H1 (cell line): ENCODE data around the gene C3orf49. TPM values are rescaled to one million over a fixed set of nuclear protein-coding genes. Genes with fewer than 3 reads are reported as not detected.

Experiments
- CTCF ChIA-PET: fragments of 300-600 bp; sonication (Branson Sonifier 250); formaldehyde crosslinking; loops from one replicate; lab custom pipeline; 2021; ENCODE audit not compliant: partially characterized antibody; lab: Charles Lee
- POLR2A ChIA-PET: fragments of 300-600 bp; sonication (Branson Sonifier 250); formaldehyde crosslinking; loops from one replicate; lab custom pipeline; 2021; ENCODE audit warnings: inconsistent platforms; ENCODE audit not compliant: partially characterized antibody; lab: Charles Lee
- DNase-seq, 2 experiments: peaks; one replicate each; pipeline versions ENCODE4 v3.0.0 to v3.0.0-alpha.2; 2010 to 2022; ENCODE audit warnings: low spot score in 2 of 2, low read depth in 1 of 2, mixed read lengths in 1 of 2
- FAIRE-seq: peaks from 2 replicates; lab custom pipeline; 2011; peaks lifted over from hg19 to GRCh38; lab: Jason Lieb, UNC
- H2AFZ ChIP-seq: 2 replicates; pipeline ENCODE4 v1.8.1; 2012; ENCODE audit warnings: low read length, inconsistent platforms
- H2AK5ac ChIP-seq: 2 replicates; pipeline ENCODE4 v1.6.1; 2013; ENCODE audit warnings: low read depth, low read length
- H2BK120ac ChIP-seq: replicated peaks from 2 replicates; pipeline ENCODE3; 2013; ENCODE audit warnings: low read depth, low read length, inconsistent platforms
- H2BK12ac ChIP-seq: 2 replicates; pipeline ENCODE4 v1.6.1; 2013; ENCODE audit warnings: low read depth, low read length
- H2BK15ac ChIP-seq: 2 replicates; pipeline ENCODE4 v1.6.1; 2013; ENCODE audit warnings: low read length
- H2BK20ac ChIP-seq: 2 replicates; pipeline ENCODE4 v1.6.1; 2013; ENCODE audit warnings: low read length
- H2BK5ac ChIP-seq: 2 replicates; pipeline ENCODE4 v1.6.1; 2013; ENCODE audit warnings: low read depth, low read length
- H3K14ac ChIP-seq: 2 replicates; pipeline ENCODE4 v1.6.1; 2013; ENCODE audit warnings: inconsistent platforms; ENCODE audit not compliant: insufficient read length
- H3K18ac ChIP-seq: 2 replicates; pipeline ENCODE4 v1.6.1; 2013; ENCODE audit warnings: low read length; ENCODE audit errors: extremely low read depth
- H3K23ac ChIP-seq: 2 replicates; pipeline ENCODE4 v1.6.1; 2013; ENCODE audit warnings: inconsistent platforms; ENCODE audit not compliant: insufficient read length
- H3K23me2 ChIP-seq: 2 replicates; pipeline ENCODE4 v1.6.1; 2013; ENCODE audit warnings: low read depth, low read length
- H3K27ac ChIP-seq: 2 replicates; pipeline ENCODE4 v1.6.1; 2011; ENCODE audit warnings: low read depth, low read length, inconsistent platforms
- H3K27me3 ChIP-seq, 4 experiments: replicated peaks in 1 of 4; 1 replicate in 1 of 4; 2 replicates in 3 of 4; pipeline versions ENCODE4 v1.6.1 to v1.8.1; 2011 to 2013; ENCODE audit warnings: low read length in 3 of 4, mild to moderate bottlenecking in 3 of 4, inconsistent platforms in 2 of 4, mixed read lengths in 2 of 4, moderate library complexity in 1 of 4; ENCODE audit not compliant: control insufficient read depth in 3 of 4, insufficient read depth in 3 of 4; ENCODE audit errors: extremely low read depth in 1 of 4
- H3K36me3 ChIP-seq, 4 experiments: 2 replicates each; pipeline versions ENCODE4 v1.6.1 to v1.8.1; 2011 to 2013; ENCODE audit warnings: mild to moderate bottlenecking in 4 of 4, low read length in 3 of 4, moderate library complexity in 2 of 4, control low read depth in 1 of 4, inconsistent platforms in 1 of 4; ENCODE audit not compliant: insufficient read depth in 4 of 4, control insufficient read depth in 2 of 4
- H3K4ac ChIP-seq: replicated peaks from 2 replicates; pipeline ENCODE3; 2013; ENCODE audit warnings: low read length, low read depth, mixed read lengths, inconsistent platforms; ENCODE audit not compliant: insufficient read length
- H3K4me1 ChIP-seq, 4 experiments: replicated peaks in 1 of 4; 1 replicate in 1 of 4; 2 replicates in 3 of 4; pipeline versions ENCODE4 v1.6.1 to v1.8.1; 2011 to 2013; ENCODE audit warnings: low read length in 3 of 4, inconsistent platforms in 2 of 4, mixed read lengths in 1 of 4; ENCODE audit not compliant: insufficient read depth in 4 of 4, control insufficient read depth in 3 of 4
- H3K4me2 ChIP-seq, 2 experiments: 2 replicates each; pipeline versions ENCODE4 v1.6.1 to v1.8.1; 2011 to 2013; ENCODE audit warnings: low read depth in 2 of 2, low read length in 2 of 2, control low read depth in 1 of 2, inconsistent platforms in 1 of 2, mild to moderate bottlenecking in 1 of 2; ENCODE audit not compliant: insufficient read depth in 1 of 2
- H3K4me3 ChIP-seq, 4 experiments: fragments of 200-600, 300-600 bp in 1 of 4; sonication (generic), shearing (Covaris generic), sonication (Bioruptor Twin) in 1 of 4; 2 replicates each; pipeline versions ENCODE4 v1.5.1 to v1.8.1; 2011 to 2016; ENCODE audit warnings: low read length in 4 of 4, low read depth in 3 of 4, control low read depth in 2 of 4, inconsistent platforms in 2 of 4, mild to moderate bottlenecking in 2 of 4, mixed read lengths in 1 of 4, moderate library complexity in 1 of 4; ENCODE audit not compliant: insufficient read depth in 2 of 4; ENCODE audit errors: extremely low read depth in 1 of 4
- H3K56ac ChIP-seq: replicated peaks from 2 replicates; pipeline ENCODE3; 2013; ENCODE audit warnings: low read depth, mild to moderate bottlenecking, mixed read lengths, low read length, inconsistent platforms; ENCODE audit not compliant: insufficient read length
- H3K79me1 ChIP-seq: 2 replicates; pipeline ENCODE4 v1.6.1; 2013; ENCODE audit warnings: low read depth, low read length, control low read depth
- H3K79me2 ChIP-seq, 2 experiments: 2 replicates each; pipeline versions ENCODE4 v1.6.1 to v1.8.1; 2012 to 2013; ENCODE audit warnings: low read length in 2 of 2, mild to moderate bottlenecking in 2 of 2, inconsistent platforms in 1 of 2; ENCODE audit not compliant: insufficient read depth in 2 of 2, control insufficient read depth in 1 of 2
- H3K9ac ChIP-seq, 4 experiments: replicated peaks in 1 of 4; 1 replicate in 1 of 4; 2 replicates in 3 of 4; pipeline versions ENCODE4 v1.6.1 to v1.8.1; 2011 to 2013; ENCODE audit warnings: low read depth in 3 of 4, low read length in 3 of 4, control low read depth in 2 of 4, mild to moderate bottlenecking in 2 of 4, moderate library complexity in 2 of 4, inconsistent platforms in 1 of 4; ENCODE audit errors: extremely low read depth in 1 of 4
- H3K9me3 ChIP-seq, 2 experiments: 2 replicates each; pipeline versions ENCODE4 v1.6.1 to v1.8.1; 2012 to 2013; ENCODE audit warnings: mild to moderate bottlenecking in 2 of 2, moderate library complexity in 2 of 2, control low read depth in 1 of 2, inconsistent platforms in 1 of 2, low read depth in 1 of 2, low read length in 1 of 2, mixed read lengths in 1 of 2; ENCODE audit not compliant: insufficient read depth in 2 of 2
- H4K20me1 ChIP-seq, 2 experiments: replicated peaks in 1 of 2; 2 replicates each; pipeline versions ENCODE3 to v1.8.1; 2011 to 2013; ENCODE audit warnings: inconsistent platforms in 2 of 2, low read length in 2 of 2, mild to moderate bottlenecking in 1 of 2; ENCODE audit not compliant: insufficient read depth in 2 of 2, control insufficient read depth in 1 of 2
- H4K5ac ChIP-seq: 2 replicates; pipeline ENCODE4 v1.6.1; 2013; ENCODE audit warnings: low read length, low read depth, mixed read lengths, inconsistent platforms; ENCODE audit not compliant: insufficient read length
- H4K8ac ChIP-seq: 2 replicates; pipeline ENCODE4 v1.8.0; 2013; ENCODE audit warnings: mild to moderate bottlenecking, moderate library complexity, low read length, inconsistent platforms; ENCODE audit not compliant: insufficient read depth; ENCODE audit errors: extremely low read depth
- H4K91ac ChIP-seq: replicated peaks from 2 replicates; pipeline ENCODE3; 2013; ENCODE audit warnings: low read length, mixed read lengths, inconsistent platforms; ENCODE audit not compliant: insufficient read length
- ASH2L ChIP-seq: fragments of 200-600, 300-600 bp; sonication (generic); IDR thresholded peaks from one replicate; pipeline ENCODE4 v1.7.1; 2017; ENCODE audit warnings: low read length
- CEBPB ChIP-seq: IDR thresholded peaks from 2 replicates; pipeline ENCODE4 v1.6.1; 2012; ENCODE audit warnings: low read depth, low read length
- CTCF ChIP-seq, 3 experiments: IDR thresholded peaks; 1 replicate in 2 of 3; 2 replicates in 1 of 3; pipeline versions ENCODE4 v1.5.1 to v1.6.1; 2011; ENCODE audit warnings: low read length in 3 of 3, mild to moderate bottlenecking in 3 of 3, inconsistent platforms in 2 of 3, low read depth in 1 of 3, moderate library complexity in 1 of 3; ENCODE audit not compliant: insufficient read depth in 1 of 3; ENCODE audit errors: control extremely low read depth in 1 of 3
- RAD21 ChIP-seq, 2 experiments: IDR thresholded peaks in 1 of 2; conservative IDR thresholded peaks in 1 of 2; 2 replicates each; pipeline ENCODE4 v1.6.1; 2011; ENCODE audit warnings: low read depth in 2 of 2, low read length in 2 of 2, improper control_type of control experiment in 1 of 2, inconsistent platforms in 1 of 2, mild to moderate bottlenecking in 1 of 2, moderate library complexity in 1 of 2
- WGBS, 2 experiments: shearing (Covaris generic) in 1 of 2; methylation state at CpG; one replicate each; pipeline versions ENCODE4 v1.1.6 to v1.1.7; 2013 to 2015; ENCODE audit warnings: low lambda C conversion rate in 2 of 2, mixed read lengths in 2 of 2, inconsistent platforms in 1 of 2, low coverage in 1 of 2, missing lambda C conversion rate in 1 of 2; ENCODE audit not compliant: insufficient replicate concordance in 2 of 2, insufficient coverage in 1 of 2, insufficient read length in 1 of 2; ENCODE audit errors: extremely low coverage in 1 of 2, missing lambda C conversion rate in 1 of 2; 5-methylcytosine and 5-hydroxymethylcytosine counted together
- polyA plus RNA-seq, 7 experiments: library from polyadenylated mRNA; depleted of rRNA in 3 of 7; stranded (reverse) in 5 of 7; unstranded in 2 of 7; fragments of >200 nt in 5 of 7; fragments of 200-250 nt in 2 of 7; gene quantifications; 1 replicate in 5 of 7; 2 replicates in 1 of 7; 4 replicates in 1 of 7; pipeline versions ENCODE4 v1.2.1 to v1.2.3, GENCODE V29; 2011 to 2013; ENCODE audit warnings: missing spikeins in 2 of 7, mixed read lengths in 2 of 7
- total RNA-seq: library from RNA; stranded (reverse); fragmentation: NEBNext Ultra II Directional; extraction: Animal tissue kit (Norgen Biotek cat#: 25700); gene quantifications from 2 replicates; pipeline ENCODE4 v1.2.1, GENCODE V29; 2021

The C3orf49 gene
- total and polyA plus RNA-seq, 2 of the 8 experiments (the other 6 are each of a cell fraction or from before 2014, with no cell fraction given): not detected

- Histone ChIP-seq H2AFZ (no peak overlapping the region), H2BK5ac (no peak overlapping the region), H3K4me2 (no peak overlapping the region), H3K4me1 (peaks cover 0 to 7% (median 0%) of the 10 kb centered on the region in 4 experiments; a peak in 2 of 7 replicates), H3K79me2 (no peaks in the 10 kb centered on the region), H3K9ac (no peak overlapping the region), H3K9me3 (no peaks in the 10 kb centered on the region), H3K56ac (no peak overlapping the region), H4K5ac (no peak overlapping the region), H2AK5ac (no peak overlapping the region), H2BK15ac (no peak overlapping the region), H3K23ac (no peak overlapping the region), H3K36me3 (no peaks in the 10 kb centered on the region), H3K27me3 (no peaks in the 10 kb centered on the region), H2BK12ac (no peak overlapping the region), H3K27ac (no peak overlapping the region), H3K14ac (no peak overlapping the region), H4K91ac (no peak overlapping the region), H4K8ac (no peak overlapping the region), H3K18ac (no peak overlapping the region), H4K20me1 (no peaks in the 10 kb centered on the region), H3K23me2 (peaks cover 2% of the 10 kb centered on the region; the same call in 1 of the 2 replicates), H2BK20ac (no peak overlapping the region), H3K4me3 (no peak overlapping the region), H3K4ac (no peak overlapping the region), H2BK120ac (no peak overlapping the region), H3K79me1 (no peaks in the 10 kb centered on the region)
- ChIA-PET POLR2A (no interaction called here), CTCF (interaction anchor here (0.5 to 3.6 kb wide), 9 partner anchors 8 to 1570 kb away, joined by 3 to 18 read pairs (median 3); no protein-coding TSS in a partner anchor)
- DNase-seq: no peak
- 0 out of 2 replicates have a peak, but pooled peaks have one; percentile 57 for TF ChIP-seq CEBPB
- peak in 2 of 3 experiments; percentile 35 to 36; a peak in 2 of 4 replicates for TF ChIP-seq CTCF (IDR thresholded peaks at IDR 0.05; ENCODE audit: control extremely low read depth in 1 of 3, insufficient read depth in 1 of 3, low read depth in 1 of 3, low read length in 3 of 3)
- TF ChIP-seq ASH2L: no peak
- TF ChIP-seq RAD21 (IDR thresholded peaks at IDR 0.05 in 1 of 2, conservative IDR thresholded peaks at IDR 0.05 in 1 of 2; ENCODE audit: low read depth in 2 of 2, low read length in 2 of 2): peak; percentile 65 to 72; a peak in 3 of 4 replicates
- peak; percentile 13 for FAIRE-seq
- 56% methylated on average over 1 of the region's 1 CpG; no CpG with 5 or more reads in 1 of the 2 experiments for WGBS, 2 experiments
Observed at GRCh38 chr3:63791974-63792373, 27.1 kb upstream of the C3orf49 start.
